Pulmonary artery endothelial cell (primary cell): ENCODE data around the gene ZFYVE16. TPM values are rescaled to one million over a fixed set of nuclear protein-coding genes. Genes with fewer than 3 reads are reported as not detected.
"Not testable (repeated sequence)": the region's sequence is repeated elsewhere in the genome, so short reads cannot be mapped to it uniquely, and the experiment has no call there.

Experiments
- DNase-seq: peaks from one replicate; pipeline ENCODE4 v3.0.0-alpha.2; 2011; ENCODE audit warnings: low read depth, low spot score
- total RNA-seq: library from RNA; depleted of rRNA; stranded (reverse); fragments of >200 nt; gene quantifications from 2 replicates; pipeline ENCODE4 v1.2.3, GENCODE V29; 2014

Gene ZFYVE16
- total RNA-seq, 1 donor from 2014 or later, result 22.3 TPM

DNA sequence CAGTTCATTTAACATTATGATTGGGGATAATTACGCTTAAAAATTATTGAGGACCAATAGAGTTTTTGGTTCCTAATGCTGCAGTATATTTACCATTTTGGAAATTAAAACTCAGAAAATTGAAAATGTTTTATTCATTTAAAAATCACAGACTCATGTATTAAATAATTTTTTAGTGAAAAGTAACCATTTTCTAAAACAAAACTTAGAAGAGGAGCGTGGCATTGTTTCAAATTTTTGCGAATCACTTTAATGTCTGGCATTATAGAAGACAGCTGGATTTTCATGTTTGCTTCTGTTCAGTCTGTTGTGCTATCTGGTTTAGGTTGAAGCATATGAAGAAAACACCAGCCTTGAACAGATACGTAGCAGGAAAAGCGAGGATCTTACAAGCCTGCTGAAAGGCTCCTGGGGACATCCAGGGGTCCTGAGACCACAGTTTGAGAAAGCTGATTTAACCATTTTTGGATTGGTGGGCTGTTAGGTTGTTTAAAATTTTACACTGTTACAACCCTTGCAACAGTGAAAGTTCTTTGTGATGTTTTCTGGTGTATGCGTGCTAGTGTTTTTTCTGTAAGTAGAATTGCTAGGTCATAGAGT is 1.6 kb downstream of the ZFYVE16 start:
- no peak for DNase-seq

- DNase-seq, result no peak
Observed at GRCh38 chr5:80411589-80412219, 3.8 kb downstream of the ZFYVE16 start.

DNA sequence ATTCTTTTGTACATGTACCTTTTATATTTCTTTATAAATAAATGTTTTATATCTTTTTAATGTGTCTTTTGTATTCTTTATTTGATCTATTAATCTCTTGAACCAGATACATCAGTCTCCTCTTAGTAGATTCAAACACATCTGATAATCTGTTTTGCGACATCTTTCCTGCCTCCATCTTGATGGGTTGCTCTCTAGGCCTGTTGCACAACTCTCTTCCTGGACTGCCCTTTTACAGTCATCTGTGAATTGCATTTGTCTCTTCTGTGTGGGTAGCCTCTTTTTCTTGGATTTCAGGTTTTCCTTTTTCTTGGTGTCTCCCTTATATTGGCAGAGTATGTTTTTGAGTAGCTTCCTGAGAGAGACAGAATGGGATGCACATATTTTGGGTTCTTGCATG is 6.2 kb downstream of the ZFYVE16 start:
- no peak for DNase-seq

DNA sequence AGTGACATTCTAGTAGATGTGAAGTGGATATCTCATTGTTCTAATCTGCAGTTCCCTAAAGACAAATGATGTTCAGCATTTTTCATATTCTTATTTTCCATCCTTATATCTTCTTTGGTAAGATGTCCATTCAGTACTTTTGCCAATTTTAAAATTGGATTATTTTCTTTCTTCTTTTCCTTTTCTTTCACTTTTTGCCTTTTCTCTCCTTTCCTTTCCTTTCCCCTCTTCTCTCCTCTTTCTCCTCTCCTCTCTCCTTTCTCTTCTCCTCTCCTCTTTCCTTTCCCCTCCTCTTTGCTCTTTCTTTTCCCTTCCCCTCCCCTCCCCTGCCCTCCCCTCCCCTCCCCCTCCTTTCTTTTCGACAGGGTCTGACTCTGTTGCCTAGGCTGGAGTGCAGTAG is 10.1 kb downstream of the ZFYVE16 start:
- DNase-seq, result no peak

GRCh38 chr5:80424365-80424764 is 16.5 kb downstream of the ZFYVE16 start:
- not testable (repeated sequence) for DNase-seq

- DNase-seq, result no peak
Observed at GRCh38 chr5:80435476-80435875, 27.6 kb downstream of the ZFYVE16 start.

DNA sequence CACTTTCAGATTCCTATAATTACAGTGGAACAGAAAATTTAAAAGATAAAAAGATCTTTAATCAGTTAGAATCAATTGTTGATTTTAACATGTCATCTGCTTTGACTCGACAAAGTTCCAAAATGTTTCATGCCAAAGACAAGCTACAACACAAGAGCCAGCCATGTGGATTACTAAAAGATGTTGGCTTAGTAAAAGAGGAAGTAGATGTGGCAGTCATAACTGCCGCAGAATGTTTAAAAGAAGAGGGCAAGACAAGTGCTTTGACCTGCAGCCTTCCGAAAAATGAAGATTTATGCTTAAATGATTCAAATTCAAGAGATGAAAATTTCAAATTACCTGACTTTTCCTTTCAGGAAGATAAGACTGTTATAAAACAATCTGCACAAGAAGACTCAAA is 29.5 kb downstream of the ZFYVE16 start:
- no peak for DNase-seq

DNA sequence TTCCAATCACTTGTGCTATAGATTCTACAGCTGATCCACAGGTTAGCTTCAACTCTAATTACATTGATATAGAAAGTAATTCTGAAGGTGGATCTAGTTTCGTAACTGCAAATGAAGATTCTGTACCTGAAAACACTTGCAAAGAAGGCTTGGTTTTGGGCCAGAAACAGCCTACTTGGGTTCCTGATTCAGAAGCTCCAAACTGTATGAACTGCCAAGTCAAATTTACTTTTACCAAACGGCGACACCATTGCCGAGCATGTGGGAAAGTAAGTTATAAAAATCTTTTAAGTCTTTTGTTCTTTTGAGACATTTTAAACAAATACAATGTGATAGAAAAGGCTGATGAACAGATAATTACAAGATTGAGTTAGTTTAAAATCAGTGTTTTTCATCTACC is 30.9 kb downstream of the ZFYVE16 start:
- DNase-seq, result no peak

DNA sequence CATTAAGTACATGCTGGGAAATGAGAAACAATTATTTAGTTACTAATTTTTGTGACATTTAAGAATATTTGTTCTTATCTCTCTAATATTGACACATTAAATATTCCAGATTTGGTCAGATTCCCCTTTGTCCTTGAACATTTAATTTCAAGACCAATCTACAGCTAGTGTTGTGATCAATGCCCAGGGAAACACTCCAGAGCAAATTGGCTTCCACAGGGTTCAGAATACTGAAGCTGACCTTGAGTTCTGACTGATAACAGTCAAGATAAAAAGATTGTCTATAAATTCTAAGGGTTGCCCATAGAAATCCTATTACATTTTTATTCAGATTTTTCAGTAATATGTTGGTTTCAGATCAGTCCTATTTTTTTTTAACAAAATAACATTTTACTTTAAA is 31.3 kb downstream of the ZFYVE16 start:
- DNase-seq, result no peak

- DNase-seq, result no peak
Observed at GRCh38 chr5:80442742-80443141, 34.9 kb downstream of the ZFYVE16 start.

DNA sequence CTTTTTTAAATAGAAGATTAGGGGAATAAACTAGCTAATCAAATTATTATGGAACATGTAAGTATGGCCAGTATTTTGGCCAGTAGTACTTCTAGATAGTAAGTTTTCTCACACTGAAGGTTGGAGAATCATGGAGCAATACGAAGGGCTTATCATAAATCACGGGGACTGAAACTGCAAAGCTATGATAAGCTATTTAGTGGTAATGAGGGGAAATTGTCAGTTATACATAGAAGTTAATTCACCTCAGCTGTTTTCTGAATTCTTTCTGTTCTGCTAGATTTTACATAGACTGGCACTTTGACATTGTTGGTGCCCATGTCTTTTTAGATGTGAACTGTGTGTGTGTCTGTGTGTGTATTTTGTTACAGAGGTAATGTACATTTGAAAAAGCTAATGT is 45.5 kb downstream of the ZFYVE16 start:
- no peak for DNase-seq

DNA sequence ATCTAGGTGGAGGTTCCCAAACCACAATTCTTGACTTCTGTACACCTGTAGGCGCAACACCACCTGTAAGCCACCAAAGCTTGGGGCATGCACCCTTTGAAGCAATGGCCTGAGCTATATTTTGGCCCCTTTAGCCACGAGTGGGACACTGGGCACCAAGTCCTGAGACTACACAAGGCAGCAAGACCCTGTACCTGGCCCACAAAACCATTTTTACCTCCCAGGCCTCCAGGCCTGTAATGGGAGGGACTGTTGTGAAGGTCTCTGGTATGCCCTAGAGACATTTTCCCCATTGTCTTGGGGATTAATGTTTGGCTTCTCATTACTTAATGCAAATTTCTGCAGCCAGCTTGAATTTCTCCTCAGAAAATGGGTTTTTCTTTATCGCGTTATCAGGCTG is 55.4 kb downstream of the ZFYVE16 start:
- DNase-seq, result no peak

DNA sequence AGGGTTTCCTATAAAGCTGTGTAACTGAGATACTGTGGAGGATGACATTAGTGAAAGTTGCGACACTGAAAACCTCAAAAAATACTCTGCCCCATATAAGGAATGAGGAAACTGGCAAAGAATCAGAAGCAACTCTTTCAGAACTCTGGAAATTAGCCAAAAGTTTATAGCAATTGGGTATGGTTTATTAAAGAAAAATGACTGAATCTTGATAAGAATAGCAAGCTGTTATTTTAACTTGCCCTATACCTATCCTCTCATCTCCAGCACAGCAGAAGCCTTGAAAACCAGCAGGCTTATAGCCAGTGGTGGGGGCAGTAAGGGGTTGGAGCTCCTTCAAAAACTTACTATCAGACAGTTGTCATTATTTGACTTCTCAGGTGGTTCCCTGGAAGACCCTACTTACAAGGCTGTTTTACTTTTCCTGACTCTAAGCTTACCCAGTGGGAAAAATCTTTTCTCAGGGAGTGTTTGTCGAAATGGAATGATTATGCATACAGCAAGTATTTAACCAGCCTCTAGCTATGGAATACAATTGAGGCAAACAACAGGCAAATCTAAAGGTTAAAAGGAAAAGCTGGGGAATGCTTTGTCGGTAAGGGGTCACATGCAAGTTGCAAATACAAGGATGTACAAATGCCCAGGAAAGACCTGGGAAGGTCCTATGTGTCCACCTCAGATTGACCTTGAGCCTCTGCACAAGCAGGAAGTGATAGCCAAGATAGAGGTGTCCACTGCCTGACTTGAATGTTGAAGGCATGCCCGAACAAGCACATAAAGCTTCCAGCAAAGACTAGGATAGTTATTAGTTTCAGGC is 59.0 kb downstream of the ZFYVE16 start:
- DNase-seq, result no peak

GRCh38 chr5:80468131-80468530 is 60.3 kb downstream of the ZFYVE16 start:
- DNase-seq, result no peak

GRCh38 chr5:80470631-80471030 is 62.8 kb downstream of the ZFYVE16 start:
- not testable (repeated sequence) for DNase-seq

- DNase-seq, result no peak
Observed at GRCh38 chr5:80474929-80475328, 67.1 kb downstream of the ZFYVE16 start.

DNA sequence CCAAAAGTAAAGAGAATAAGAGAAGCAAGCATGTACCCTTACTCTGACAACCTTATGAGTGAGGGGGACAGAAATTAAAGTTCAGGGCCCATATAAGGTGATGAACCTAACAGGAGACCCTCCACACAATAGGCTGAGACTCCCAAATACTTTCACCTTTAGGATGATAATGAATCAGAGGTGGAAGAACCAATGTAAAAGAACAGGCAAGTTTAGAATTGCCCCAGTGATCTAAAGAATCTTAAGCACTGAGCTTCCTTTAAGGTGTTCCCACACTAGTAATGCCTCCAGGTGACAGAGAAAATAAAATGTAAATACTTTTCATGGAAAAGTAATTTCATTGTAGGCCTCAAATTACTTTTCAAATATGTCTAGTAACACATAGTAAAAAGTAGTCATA is 71.8 kb downstream of the ZFYVE16 start:
- no peak for DNase-seq

DNA sequence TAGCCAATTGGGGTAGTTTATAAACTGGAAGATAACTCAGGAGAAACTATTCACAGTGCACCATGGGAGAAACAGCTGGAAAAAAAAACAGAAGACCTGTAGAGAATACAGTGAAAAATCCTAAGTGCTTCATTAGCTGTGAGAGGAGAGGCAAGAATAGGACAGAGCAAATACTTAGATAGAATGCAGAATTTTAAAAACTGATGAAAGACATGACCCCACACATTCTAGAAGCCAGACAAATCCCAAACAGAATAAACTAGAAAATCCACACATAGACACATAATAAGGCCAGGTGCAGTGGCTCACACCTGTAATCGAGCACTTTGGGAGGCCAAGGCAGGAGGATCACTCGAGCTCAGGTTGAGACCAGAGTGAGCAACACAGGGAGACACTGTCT is 72.5 kb downstream of the ZFYVE16 start:
- no peak for DNase-seq

GRCh38 chr5:80481019-80481893 is 73.4 kb downstream of the ZFYVE16 start:
- DNase-seq, result peak; percentile 19

GRCh38 chr5:80482578-80482977 is 74.7 kb downstream of the ZFYVE16 start:
- no peak for DNase-seq

DNA sequence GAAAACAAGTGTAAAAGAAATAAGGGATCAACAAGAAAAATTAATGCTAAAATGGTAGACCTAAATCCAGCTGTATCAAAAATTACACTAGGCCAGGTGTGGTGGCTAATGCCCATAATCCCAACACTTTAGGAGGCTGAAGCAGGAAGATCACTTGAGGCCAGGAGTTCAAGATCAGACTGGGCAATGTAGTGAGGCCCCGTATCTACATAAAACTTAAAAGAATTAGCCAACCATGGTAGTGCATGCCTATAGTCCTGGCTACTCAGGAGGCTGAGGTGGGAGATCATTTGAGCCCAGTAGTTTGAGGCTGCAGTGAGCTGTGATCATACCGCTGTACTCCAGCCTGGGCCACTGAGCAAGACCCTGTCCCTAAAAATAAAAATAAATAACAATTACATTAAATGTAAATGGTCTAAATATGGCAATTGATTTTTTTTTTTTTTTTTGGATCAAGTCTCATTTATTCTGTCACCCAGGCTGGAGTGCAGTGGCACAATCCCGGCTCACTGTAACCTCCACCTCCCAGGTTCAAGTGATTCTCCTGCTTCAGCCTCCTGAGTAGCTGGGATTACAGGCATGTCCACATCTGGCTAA is 75.9 kb downstream of the ZFYVE16 start:
- no peak for DNase-seq
